ENCODE measurements around the gene PTPRM. TPM values are rescaled to one million over a fixed set of nuclear protein-coding genes. Genes with fewer than 3 reads are reported as not detected.

The PTPRM gene
- total RNA-seq, 4 donors from 2014 or later, result 22.5 to 92.5 (median 39.2) TPM

- no peak overlapping the region for H3K4me3 ChIP-seq
- no peaks in the 10 kb centered on the region for H3K27me3 ChIP-seq
- 65 to 66% methylated on average over 4 to 5 of the region's 5 CpGs for WGBS, 2 donors (ENCODE audit: low coverage in 1 of 2)
- in situ Hi-C loops (cut with MboI; ENCODE audit: low pct_ligation_motif_present in 1 of 4, low pct_unique_long_range_greater_than_20kb in 1 of 4, low sequenced_read_pairs in 3 of 4) (no loop called here), intact Hi-C loops (cut with DNase I; ENCODE audit: low total_unique reads) (no loop called here)
- no peaks in the 10 kb centered on the region for H3K36me3 ChIP-seq
- H3K4me1 ChIP-seq, result no peaks in the 10 kb centered on the region
- H3K9me3 ChIP-seq, result no peaks in the 10 kb centered on the region
- no peak for DNase-seq
- no peak overlapping the region for H3K27ac ChIP-seq
- no peak for TF ChIP-seq EP300 (IDR thresholded peaks at IDR 0.05; ENCODE audit: low read depth)
- TF ChIP-seq POLR2AphosphoS5 (IDR thresholded peaks at IDR 0.05), result no peak
- TF ChIP-seq POLR2A (IDR thresholded peaks at IDR 0.05), result no peak
- no peak for TF ChIP-seq CTCF (IDR thresholded peaks at IDR 0.05)
Observed at GRCh38 chr18:7885865-7886264, 318.7 kb downstream of the PTPRM start.

GRCh38 chr18:7886436-7886835 lies 319.3 kb downstream of the PTPRM start:
- no peak overlapping the region for H3K27ac ChIP-seq
- no peak for TF ChIP-seq POLR2AphosphoS5 (IDR thresholded peaks at IDR 0.05)
- no peak for TF ChIP-seq CTCF (IDR thresholded peaks at IDR 0.05)
- no peak for TF ChIP-seq EP300 (IDR thresholded peaks at IDR 0.05; ENCODE audit: low read depth)
- TF ChIP-seq POLR2A (IDR thresholded peaks at IDR 0.05), result no peak
- no peaks in the 10 kb centered on the region for H3K27me3 ChIP-seq
- no peak overlapping the region for H3K4me3 ChIP-seq
- no peaks in the 10 kb centered on the region for H3K9me3 ChIP-seq
- intact Hi-C loops (cut with DNase I; ENCODE audit: low total_unique reads), result no loop called here
- 88 to 90% methylated on average over 2 of the region's 2 CpGs for WGBS, 2 donors (ENCODE audit: low coverage in 1 of 2)
- H3K36me3 ChIP-seq, result no peaks in the 10 kb centered on the region
- DNase-seq, result no peak
- in situ Hi-C loops (cut with MboI; ENCODE audit: low pct_ligation_motif_present in 1 of 4, low pct_unique_long_range_greater_than_20kb in 1 of 4, low sequenced_read_pairs in 3 of 4), result no loop called here
- H3K4me1 ChIP-seq, result no peaks in the 10 kb centered on the region

GRCh38 chr18:7889515-7889914 lies 322.4 kb downstream of the PTPRM start:
- Histone ChIP-seq H3K4me1 (no peaks in the 10 kb centered on the region), H3K27me3 (no peaks in the 10 kb centered on the region), H3K36me3 (no peaks in the 10 kb centered on the region), H3K27ac (no peak overlapping the region), H3K9me3 (no peaks in the 10 kb centered on the region), H3K4me3 (no peak overlapping the region)
- WGBS, 2 donors (ENCODE audit: low coverage in 1 of 2), result 71% methylated on average over 3 of the region's 3 CpGs; no CpG with 5 or more reads in 1 of the 2 donors
- in situ Hi-C loops (cut with MboI; ENCODE audit: low pct_ligation_motif_present in 1 of 4, low pct_unique_long_range_greater_than_20kb in 1 of 4, low sequenced_read_pairs in 3 of 4), result no loop called here
- TF ChIP-seq EP300 (IDR thresholded peaks at IDR 0.05; ENCODE audit: low read depth) (no peak), POLR2AphosphoS5 (IDR thresholded peaks at IDR 0.05) (no peak), CTCF (IDR thresholded peaks at IDR 0.05) (no peak), POLR2A (IDR thresholded peaks at IDR 0.05) (no peak)
- DNase-seq, result no peak
- intact Hi-C loops (cut with DNase I; ENCODE audit: low total_unique reads), result no loop called here

- H3K4me1 ChIP-seq, result no peaks in the 10 kb centered on the region
- H3K27me3 ChIP-seq, result no peaks in the 10 kb centered on the region
- no peak overlapping the region for H3K27ac ChIP-seq
- TF ChIP-seq POLR2AphosphoS5 (IDR thresholded peaks at IDR 0.05) (no peak), POLR2A (IDR thresholded peaks at IDR 0.05) (no peak), CTCF (IDR thresholded peaks at IDR 0.05) (no peak), EP300 (IDR thresholded peaks at IDR 0.05; ENCODE audit: low read depth) (no peak)
- H3K9me3 ChIP-seq, result no peaks in the 10 kb centered on the region
- H3K4me3 ChIP-seq, result no peak overlapping the region
- 49 to 60% methylated on average over 2 of the region's 2 CpGs for WGBS, 2 donors (ENCODE audit: low coverage in 1 of 2)
- no peak for DNase-seq
- H3K36me3 ChIP-seq, result no peaks in the 10 kb centered on the region
- intact Hi-C loops (cut with DNase I; ENCODE audit: low total_unique reads), result no loop called here
- in situ Hi-C loops (cut with MboI; ENCODE audit: low pct_ligation_motif_present in 1 of 4, low pct_unique_long_range_greater_than_20kb in 1 of 4, low sequenced_read_pairs in 3 of 4), result no loop called here
Observed at GRCh38 chr18:7890075-7890474, 323.0 kb downstream of the PTPRM start.
